ENCODE measurements around the gene DEPDC5. TPM values are rescaled to one million over a fixed set of nuclear protein-coding genes. Genes with fewer than 3 reads are reported as not detected.

The DEPDC5 gene
- total and polyA plus RNA-seq, 9 of the 15 experiments (the other 6 are each of a cell fraction or from before 2014, with no cell fraction given): 2.3 to 12.3 (median 10.7) TPM

DNA sequence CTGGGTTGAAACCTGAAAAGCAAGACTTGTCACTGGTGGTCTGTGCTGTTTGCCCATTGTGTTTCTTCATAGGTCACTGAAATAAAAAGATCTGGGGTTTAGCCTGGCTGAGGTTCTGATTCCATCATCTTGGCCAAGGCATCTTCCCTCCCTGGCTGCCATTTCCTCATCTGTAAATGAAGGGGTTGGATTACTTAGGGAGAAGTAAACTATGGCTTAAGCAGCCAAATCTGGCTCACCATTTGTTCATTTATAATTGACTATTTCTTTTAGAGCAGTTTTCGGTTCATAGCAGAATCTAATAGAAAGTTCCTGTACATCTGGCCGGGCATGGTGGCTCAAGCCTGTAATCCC is 138.2 kb downstream of the DEPDC5 start:
- DNase-seq (ENCODE audit: extremely low read depth in 1 of 4, low spot score in 3 of 4) (no peak), ATAC-seq (no peak), FAIRE-seq (no peak)
- TF ChIP-seq ELF2 (CRISPR knock-in tag; IDR thresholded peaks at IDR 0.05) (no peak), NONO (IDR thresholded peaks at IDR 0.05; ENCODE audit: low read depth in 2 of 2, low read length in 1 of 2) (no peak), ZNF165 (CRISPR knock-in tag; IDR thresholded peaks at IDR 0.05; ENCODE audit: borderline replicate concordance) (no peak), HSF4 (CRISPR knock-in tag; IDR thresholded peaks at IDR 0.05; ENCODE audit: borderline replicate concordance) (no peak), KLF6 (CRISPR knock-in tag; IDR thresholded peaks at IDR 0.05; ENCODE audit: borderline replicate concordance) (no peak), FOXM1 (IDR thresholded peaks at IDR 0.05; ENCODE audit: low read depth) (no peak), FOXM1 (CRISPR knock-in tag; IDR thresholded peaks at IDR 0.05; ENCODE audit: low read depth) (no peak)
- TF ChIP-seq, protein P1, sequence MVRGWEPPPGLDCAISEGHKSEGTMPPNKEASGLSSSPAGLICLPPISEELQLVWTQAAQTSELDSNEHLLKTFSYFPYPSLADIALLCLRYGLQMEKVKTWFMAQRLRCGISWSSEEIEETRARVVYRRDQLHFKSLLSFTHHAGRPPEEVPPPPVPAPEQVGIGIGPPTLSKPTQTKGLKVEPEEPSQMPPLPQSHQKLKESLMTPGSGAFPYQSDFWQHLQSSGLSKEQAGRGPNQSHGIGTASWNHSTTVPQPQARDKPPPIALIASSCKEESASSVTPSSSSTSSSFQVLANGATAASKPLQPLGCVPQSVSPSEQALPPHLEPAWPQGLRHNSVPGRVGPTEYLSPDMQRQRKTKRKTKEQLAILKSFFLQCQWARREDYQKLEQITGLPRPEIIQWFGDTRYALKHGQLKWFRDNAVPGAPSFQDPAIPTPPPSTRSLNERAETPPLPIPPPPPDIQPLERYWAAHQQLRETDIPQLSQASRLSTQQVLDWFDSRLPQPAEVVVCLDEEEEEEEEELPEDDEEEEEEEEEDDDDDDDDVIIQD (CRISPR knock-in tag; IDR thresholded peaks at IDR 0.05): no peak
- Histone ChIP-seq H3K27ac (ENCODE audit: extremely low read depth, low read depth, low read length) (peak overlapping the region; percentile 87), H3K79me2 (ENCODE audit: control insufficient read depth, insufficient read depth, low read length) (peaks cover 6% of the 10 kb centered on the region; the same call in 2 of the 3 replicates), H3K4me1 (replicated peaks in 1 of 2; ENCODE audit: control insufficient read depth in 2 of 2, insufficient read depth in 2 of 2, low read length in 2 of 2) (peaks cover 15 to 51% of the 10 kb centered on the region in 2 experiments), H3K36me3 (ENCODE audit: control insufficient read depth, insufficient read depth, low read length) (peaks cover 20% of the 10 kb centered on the region; the same call in 2 of the 3 replicates), H3K9ac (ENCODE audit: insufficient read depth in 1 of 2, low read depth in 2 of 2, low read length in 2 of 2) (peak overlapping the region in 1 of 2 experiments; percentile 65; a peak in 1 of 4 replicates), H2AFZ (ENCODE audit: low read depth, low read length) (no peak overlapping the region), H3K4me3 (no peak overlapping the region), H3K4me2 (ENCODE audit: insufficient read depth, low read length) (peak overlapping the region; percentile 34; the same call in 1 of the 2 replicates), H3K9me3 (replicated peaks; ENCODE audit: control insufficient read depth, insufficient read depth, low read depth, low read length) (no peaks in the 10 kb centered on the region), H3K9me1 (ENCODE audit: control insufficient read depth, insufficient read depth, low read length) (no peaks in the 10 kb centered on the region), H3K27me3 (ENCODE audit: control insufficient read depth in 2 of 2, insufficient read depth in 2 of 2, low read length in 2 of 2) (no peaks in the 10 kb centered on the region), H4K20me1 (replicated peaks; ENCODE audit: control insufficient read depth, insufficient read depth, low read length) (no peaks in the 10 kb centered on the region)
- intact Hi-C loops (cut with micrococcal nuclease): no loop called here
- in situ Hi-C loops (cut with MboI): no loop called here
- WGBS (ENCODE audit: insufficient coverage, low coverage, missing lambda C conversion rate): 91% methylated on average over 2 of the region's 2 CpGs
- CTCF ChIA-PET (ENCODE audit: low intra/inter-chr PET ratio): interaction anchor here (0.6 kb wide), 1 partner anchor 197 kb away, joined by 3 read pairs; no protein-coding TSS in a partner anchor
- BruUV-seq (replicated peaks): no TSS peak
- POLR2A ChIA-PET: interaction anchor here (1.0 to 1.9 kb wide), 2 partner anchors 11 to 18 kb away, joined by 3 to 7 read pairs; no protein-coding TSS in a partner anchor

All from K562 (cell line).